ENCODE results near the gene TUBGCP3.

DNA sequence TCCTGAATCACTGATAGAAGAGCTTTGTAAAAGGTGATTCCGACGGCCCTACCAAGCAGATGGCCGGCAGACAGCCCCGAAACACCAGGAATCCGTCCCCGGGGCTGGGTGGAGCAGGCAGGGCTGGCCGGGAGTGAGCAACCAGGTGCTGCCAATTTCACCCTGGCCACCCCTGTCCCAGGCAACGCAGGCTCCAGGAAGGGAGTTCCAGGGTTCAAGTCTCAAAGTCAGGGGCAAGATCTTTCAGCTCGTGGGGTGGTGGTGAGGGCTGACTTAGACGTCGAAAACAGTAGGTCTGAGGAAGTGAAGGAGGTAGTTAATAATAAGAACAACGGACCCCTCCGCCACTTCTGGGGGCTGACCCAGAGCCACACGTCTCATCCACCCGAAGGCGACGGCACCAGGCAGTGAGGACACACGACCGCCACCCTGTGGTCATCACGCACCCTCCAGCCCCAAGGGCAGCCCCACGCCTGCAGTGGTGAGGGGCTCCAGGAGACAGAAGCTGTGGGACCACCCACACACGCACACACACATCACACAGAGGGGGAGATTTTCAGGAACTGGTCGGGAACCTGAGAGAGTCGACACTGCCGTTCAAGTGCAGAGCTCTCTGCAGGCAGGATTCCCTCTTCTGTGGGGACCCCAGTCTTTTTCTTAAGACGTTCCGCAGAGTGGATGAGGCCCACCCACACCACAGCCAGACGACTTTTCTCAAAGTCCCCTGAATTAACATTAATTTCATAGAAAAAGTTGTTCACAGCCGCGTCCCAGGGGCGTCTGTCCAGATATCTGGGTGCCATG is 144.6 kb downstream of the TUBGCP3 start:
- TF ChIP-seq, protein P1, sequence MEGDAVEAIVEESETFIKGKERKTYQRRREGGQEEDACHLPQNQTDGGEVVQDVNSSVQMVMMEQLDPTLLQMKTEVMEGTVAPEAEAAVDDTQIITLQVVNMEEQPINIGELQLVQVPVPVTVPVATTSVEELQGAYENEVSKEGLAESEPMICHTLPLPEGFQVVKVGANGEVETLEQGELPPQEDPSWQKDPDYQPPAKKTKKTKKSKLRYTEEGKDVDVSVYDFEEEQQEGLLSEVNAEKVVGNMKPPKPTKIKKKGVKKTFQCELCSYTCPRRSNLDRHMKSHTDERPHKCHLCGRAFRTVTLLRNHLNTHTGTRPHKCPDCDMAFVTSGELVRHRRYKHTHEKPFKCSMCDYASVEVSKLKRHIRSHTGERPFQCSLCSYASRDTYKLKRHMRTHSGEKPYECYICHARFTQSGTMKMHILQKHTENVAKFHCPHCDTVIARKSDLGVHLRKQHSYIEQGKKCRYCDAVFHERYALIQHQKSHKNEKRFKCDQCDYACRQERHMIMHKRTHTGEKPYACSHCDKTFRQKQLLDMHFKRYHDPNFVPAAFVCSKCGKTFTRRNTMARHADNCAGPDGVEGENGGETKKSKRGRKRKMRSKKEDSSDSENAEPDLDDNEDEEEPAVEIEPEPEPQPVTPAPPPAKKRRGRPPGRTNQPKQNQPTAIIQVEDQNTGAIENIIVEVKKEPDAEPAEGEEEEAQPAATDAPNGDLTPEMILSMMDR (IDR thresholded peaks at IDR 0.05) = peak in 2 of 6 experiments; percentile 3 to 5
- TF ChIP-seq POLR2A (IDR thresholded peaks at IDR 0.05) = no peak

All from upper lobe of left lung (tissue), 4 donors.